Stimulated activated effector memory CD8-positive, alpha-beta T cell treated with anti-CD3 and anti-CD28 coated beads, Interleukin-12 subunit alpha, Interleukin-12 subunit beta, amount 100 ng/mL, for 72 hours (primary cell): ENCODE results near the gene CLBA1.

ENCODE experiments used
- ATAC-seq: fragments of 150-1000 bp; cut with Tn5 transposase; 2 replicates; pipeline ENCODE4 v1.10.0; 2021
- DNase-seq, 2 donors: peaks; one replicate each; pipeline ENCODE4 v3.0.0; 2021 to 2022; ENCODE audit warnings: low spot score in 2 of 2
- H3K27ac Mint-ChIP-seq: one replicate; pipeline ENCODE4 v1.8.0; 2022; ENCODE audit warnings: mild to moderate bottlenecking, mixed read lengths
- H3K36me3 Mint-ChIP-seq: one replicate; pipeline ENCODE4 v1.8.0; 2022; ENCODE audit warnings: mild to moderate bottlenecking, mixed read lengths
- H3K4me1 Mint-ChIP-seq: one replicate; pipeline ENCODE4 v1.8.0; 2022; ENCODE audit warnings: mixed read lengths
- H3K4me3 Mint-ChIP-seq: one replicate; pipeline ENCODE4 v1.8.0; 2022; ENCODE audit warnings: mild to moderate bottlenecking, mixed read lengths
- H3K9me3 Mint-ChIP-seq: one replicate; pipeline ENCODE4 v1.8.0; 2022; ENCODE audit warnings: mixed read lengths

CLBA1 gene

GRCh38 chr14:104980611-104981531 lies 4.7 kb upstream of the CLBA1 start:
- no peaks in the 10 kb centered on the region for H3K9me3 Mint-ChIP-seq
- DNase-seq, result no peak
- H3K4me1 Mint-ChIP-seq, result peaks cover 31% of the 10 kb centered on the region
- H3K4me3 Mint-ChIP-seq, result no peak overlapping the region
- no peak overlapping the region for H3K27ac Mint-ChIP-seq
- ATAC-seq, result no peak
- H3K36me3 Mint-ChIP-seq, result peaks cover 7% of the 10 kb centered on the region

- Mint-ChIP-seq H3K27ac (no peak overlapping the region), H3K4me1 (peaks cover 25% of the 10 kb centered on the region), H3K36me3 (peaks cover 7% of the 10 kb centered on the region), H3K4me3 (no peak overlapping the region), H3K9me3 (no peaks in the 10 kb centered on the region)
- ATAC-seq, result no peak
- no peak for DNase-seq
Measured at GRCh38 chr14:104981699-104982541, 3.7 kb upstream of the CLBA1 start.

GRCh38 chr14:104982548-104983230 lies 2.9 kb upstream of the CLBA1 start:
- Mint-ChIP-seq H3K36me3 (peaks cover 7% of the 10 kb centered on the region), H3K27ac (no peak overlapping the region), H3K4me1 (peaks cover 27% of the 10 kb centered on the region), H3K4me3 (no peak overlapping the region), H3K9me3 (no peaks in the 10 kb centered on the region)
- DNase-seq, result no peak
- no peak for ATAC-seq

GRCh38 chr14:104983231-104983721 lies 2.3 kb upstream of the CLBA1 start:
- peaks cover 7% of the 10 kb centered on the region for H3K36me3 Mint-ChIP-seq
- H3K4me1 Mint-ChIP-seq, result peaks cover 25% of the 10 kb centered on the region
- no peak overlapping the region for H3K27ac Mint-ChIP-seq
- no peak overlapping the region for H3K4me3 Mint-ChIP-seq
- no peak for DNase-seq
- H3K9me3 Mint-ChIP-seq, result no peaks in the 10 kb centered on the region
- no peak for ATAC-seq

GRCh38 chr14:104984056-104984894 lies 1.3 kb upstream of the CLBA1 start:
- Mint-ChIP-seq H3K27ac (peak overlapping the region; percentile 79), H3K9me3 (no peaks in the 10 kb centered on the region), H3K4me3 (peak overlapping the region; percentile 65), H3K4me1 (peaks cover 17% of the 10 kb centered on the region), H3K36me3 (peaks cover 7% of the 10 kb centered on the region)
- no peak for ATAC-seq
- no peak for DNase-seq

- Mint-ChIP-seq H3K27ac (peak overlapping the region; percentile 43), H3K4me1 (peaks cover 13% of the 10 kb centered on the region), H3K9me3 (no peaks in the 10 kb centered on the region), H3K4me3 (peak overlapping the region; percentile 65), H3K36me3 (peaks cover 7% of the 10 kb centered on the region)
- DNase-seq, result no peak
- ATAC-seq, result no peak
Measured at GRCh38 chr14:104986487-104987164, 1.0 kb downstream of the CLBA1 start.

GRCh38 chr14:104989236-104989950 lies 3.8 kb downstream of the CLBA1 start:
- H3K9me3 Mint-ChIP-seq, result no peaks in the 10 kb centered on the region
- no peak for DNase-seq
- no peak overlapping the region for H3K4me3 Mint-ChIP-seq
- no peak overlapping the region for H3K27ac Mint-ChIP-seq
- no peak for ATAC-seq
- peaks cover 11% of the 10 kb centered on the region for H3K4me1 Mint-ChIP-seq
- peaks cover 10% of the 10 kb centered on the region for H3K36me3 Mint-ChIP-seq

- Mint-ChIP-seq H3K9me3 (no peaks in the 10 kb centered on the region), H3K27ac (no peak overlapping the region), H3K36me3 (peaks cover 6% of the 10 kb centered on the region), H3K4me1 (peaks cover 6% of the 10 kb centered on the region), H3K4me3 (no peak overlapping the region)
- DNase-seq (no peak), ATAC-seq (no peak)
Measured at GRCh38 chr14:104989951-104990303, 4.3 kb downstream of the CLBA1 start.

GRCh38 chr14:104991896-104992230 lies 6.3 kb downstream of the CLBA1 start:
- DNase-seq (no peak), ATAC-seq (no peak)
- H3K27ac Mint-ChIP-seq, result peak overlapping the region; percentile 53
- H3K36me3 Mint-ChIP-seq, result peaks cover 6% of the 10 kb centered on the region
- H3K9me3 Mint-ChIP-seq, result no peaks in the 10 kb centered on the region
- peaks cover 6% of the 10 kb centered on the region for H3K4me1 Mint-ChIP-seq
- no peak overlapping the region for H3K4me3 Mint-ChIP-seq

GRCh38 chr14:104992501-104992900 lies 6.9 kb downstream of the CLBA1 start:
- no peaks in the 10 kb centered on the region for H3K9me3 Mint-ChIP-seq
- peaks cover 6% of the 10 kb centered on the region for H3K36me3 Mint-ChIP-seq
- H3K27ac Mint-ChIP-seq, result peak overlapping the region; percentile 53
- DNase-seq, result no peak
- ATAC-seq, result no peak
- H3K4me3 Mint-ChIP-seq, result no peak overlapping the region
- no peaks in the 10 kb centered on the region for H3K4me1 Mint-ChIP-seq

GRCh38 chr14:104993306-104993705 lies 7.7 kb downstream of the CLBA1 start:
- H3K36me3 Mint-ChIP-seq, result peaks cover 6% of the 10 kb centered on the region
- H3K4me1 Mint-ChIP-seq, result no peaks in the 10 kb centered on the region
- peak overlapping the region; percentile 83 for H3K27ac Mint-ChIP-seq

GRCh38 chr14:104993808-104994591 lies 8.4 kb downstream of the CLBA1 start:
- peak overlapping the region; percentile 83 for H3K27ac Mint-ChIP-seq

More at GRCh38 chr14:104993306-104993705, 7.7 kb downstream of the CLBA1 start:
- ATAC-seq (no peak), DNase-seq (no peak)
- H3K4me3 Mint-ChIP-seq, result no peak overlapping the region
- H3K9me3 Mint-ChIP-seq, result no peaks in the 10 kb centered on the region

GRCh38 chr14:104994978-104995377 lies 9.4 kb downstream of the CLBA1 start:
- no peak overlapping the region for H3K4me3 Mint-ChIP-seq
- H3K27ac Mint-ChIP-seq, result no peak overlapping the region
- peaks cover 11% of the 10 kb centered on the region for H3K36me3 Mint-ChIP-seq
- ATAC-seq (no peak), DNase-seq (no peak)
- no peaks in the 10 kb centered on the region for H3K9me3 Mint-ChIP-seq
- H3K4me1 Mint-ChIP-seq, result no peaks in the 10 kb centered on the region

More at GRCh38 chr14:104993808-104994591, 8.4 kb downstream of the CLBA1 start:
- no peaks in the 10 kb centered on the region for H3K4me1 Mint-ChIP-seq
- peaks cover 8% of the 10 kb centered on the region for H3K36me3 Mint-ChIP-seq
- H3K4me3 Mint-ChIP-seq, result no peak overlapping the region
- DNase-seq (no peak), ATAC-seq (peak; percentile 5)
- H3K9me3 Mint-ChIP-seq, result no peaks in the 10 kb centered on the region
